H9 (cell line): ENCODE data around the gene SLC6A18. TPM values are rescaled to one million over a fixed set of nuclear protein-coding genes. Genes with fewer than 3 reads are reported as not detected.

ENCODE experiments used
- DNase-seq: peaks from one replicate; pipeline ENCODE4 v3.0.0-alpha.2; 2017
- H2AFZ ChIP-seq: one replicate; pipeline ENCODE4 v1.6.1; 2013; ENCODE audit warnings: mild to moderate bottlenecking, low read length, control low read depth, moderate library complexity
- H2AK5ac ChIP-seq: 2 replicates; pipeline ENCODE4 v1.6.1; 2013; ENCODE audit warnings: low read length, control low read depth, mixed read lengths; ENCODE audit not compliant: insufficient read length
- H2BK120ac ChIP-seq: one replicate; pipeline ENCODE4 v1.6.1; 2013; ENCODE audit warnings: low read depth, mild to moderate bottlenecking, low read length, control low read depth, inconsistent platforms; ENCODE audit not compliant: poor library complexity, severe bottlenecking
- H2BK12ac ChIP-seq: 2 replicates; pipeline ENCODE4 v1.6.1; 2013; ENCODE audit warnings: low read length, control low read depth, mixed read lengths, low read depth; ENCODE audit not compliant: insufficient read length
- H2BK15ac ChIP-seq: 2 replicates; pipeline ENCODE4 v1.6.1; 2013; ENCODE audit warnings: low read depth, low read length, control low read depth
- H2BK20ac ChIP-seq: one replicate; pipeline ENCODE4 v1.6.1; 2013; ENCODE audit warnings: low read depth, mild to moderate bottlenecking, low read length, control low read depth, inconsistent platforms; ENCODE audit not compliant: poor library complexity, severe bottlenecking
- H2BK5ac ChIP-seq: 2 replicates; pipeline ENCODE4 v1.6.1; 2013; ENCODE audit warnings: low read length, control low read depth, mixed read lengths; ENCODE audit not compliant: insufficient read length
- H3K14ac ChIP-seq: 2 replicates; pipeline ENCODE4 v1.6.1; 2013; ENCODE audit warnings: low read length, control low read depth; ENCODE audit not compliant: insufficient read depth
- H3K18ac ChIP-seq: 2 replicates; pipeline ENCODE4 v1.6.1; 2013; ENCODE audit warnings: low read depth, mild to moderate bottlenecking, mixed read lengths, low read length, control low read depth; ENCODE audit not compliant: insufficient read length
- H3K23ac ChIP-seq: 2 replicates; pipeline ENCODE4 v1.6.1; 2013; ENCODE audit warnings: low read length, control low read depth, mixed read lengths, low read depth; ENCODE audit not compliant: insufficient read length
- H3K23me2 ChIP-seq: 2 replicates; pipeline ENCODE4 v1.6.1; 2013; ENCODE audit warnings: low read depth, mild to moderate bottlenecking, mixed read lengths, low read length, control low read depth; ENCODE audit not compliant: insufficient read length, poor library complexity, severe bottlenecking
- H3K27ac ChIP-seq: 2 replicates; pipeline ENCODE4 v1.5.1; 2013; ENCODE audit warnings: low read length, control low read depth, mixed read lengths, low read depth; ENCODE audit not compliant: insufficient read length
- H3K27me3 ChIP-seq: 2 replicates; pipeline ENCODE4 v1.6.1; 2013; ENCODE audit warnings: low read length, control low read depth, inconsistent platforms; ENCODE audit not compliant: insufficient read depth
- H3K4ac ChIP-seq: 2 replicates; pipeline ENCODE4 v1.6.1; 2013; ENCODE audit warnings: low read depth, mild to moderate bottlenecking, control low read depth, inconsistent platforms, low read length, moderate library complexity
- H3K4me1 ChIP-seq: 2 replicates; pipeline ENCODE4 v1.6.1; 2013; ENCODE audit warnings: low read length, control low read depth, inconsistent platforms; ENCODE audit not compliant: insufficient read depth
- H3K4me2 ChIP-seq: 2 replicates; pipeline ENCODE4 v1.6.1; 2013; ENCODE audit warnings: low read length, control low read depth, mixed read lengths; ENCODE audit not compliant: insufficient read length, insufficient read depth
- H3K56ac ChIP-seq: 2 replicates; pipeline ENCODE4 v1.6.1; 2013; ENCODE audit warnings: low read depth, mild to moderate bottlenecking, mixed read lengths, low read length, control low read depth; ENCODE audit not compliant: insufficient read length
- H3K79me1 ChIP-seq: 2 replicates; pipeline ENCODE4 v1.6.1; 2013; ENCODE audit warnings: low read depth, mild to moderate bottlenecking, moderate library complexity, low read length, control low read depth, inconsistent platforms; ENCODE audit not compliant: insufficient read depth, poor library complexity, severe bottlenecking
- H3K79me2 ChIP-seq: 2 replicates; pipeline ENCODE4 v1.6.1; 2013; ENCODE audit warnings: low read length, control low read depth, inconsistent platforms; ENCODE audit not compliant: insufficient read depth
- H3K9ac ChIP-seq: 2 replicates; pipeline ENCODE4 v1.6.1; 2013; ENCODE audit warnings: low read length, control low read depth, mixed read lengths; ENCODE audit not compliant: insufficient read length; ENCODE audit errors: extremely low read depth
- H3K9me3 ChIP-seq: one replicate; pipeline ENCODE4 v1.6.1; 2013; ENCODE audit warnings: low read depth, low read length, inconsistent platforms; ENCODE audit not compliant: control insufficient read depth
- H3T11ph ChIP-seq: one replicate; pipeline ENCODE4 v1.6.1; 2013; ENCODE audit warnings: mild to moderate bottlenecking, low read length, control low read depth, inconsistent platforms
- H4K20me1 ChIP-seq: one replicate; pipeline ENCODE4 v1.6.1; 2013; ENCODE audit not compliant: control insufficient read depth, insufficient read length, insufficient read depth
- H4K5ac ChIP-seq: 2 replicates; pipeline ENCODE4 v1.6.1; 2013; ENCODE audit warnings: low read depth, mild to moderate bottlenecking, mixed read lengths, low read length, control low read depth; ENCODE audit not compliant: insufficient read length
- H4K8ac ChIP-seq: replicated peaks from 2 replicates; pipeline ENCODE4 v1.6.1; 2013; ENCODE audit warnings: low read length, control low read depth, mixed read lengths, low read depth; ENCODE audit not compliant: insufficient read length
- H4K91ac ChIP-seq: 2 replicates; pipeline ENCODE4 v1.6.1; 2013; ENCODE audit warnings: low read depth, mild to moderate bottlenecking, moderate library complexity, mixed read lengths, low read length, control low read depth; ENCODE audit not compliant: insufficient read length
- H3K27ac Mint-ChIP-seq, 3 experiments: 2 replicates in 2 of 3; 3 replicates in 1 of 3; pipeline ENCODE4 v1.8.0; 2020 to 2021; ENCODE audit warnings: mixed read lengths in 3 of 3, mild to moderate bottlenecking in 1 of 3, moderate library complexity in 1 of 3
- H3K27me3 Mint-ChIP-seq: 2 replicates; pipeline ENCODE4 v1.8.0; 2021; ENCODE audit warnings: low read depth, mild to moderate bottlenecking, moderate library complexity, mixed read lengths
- H3K36me3 Mint-ChIP-seq, 3 experiments: 2 replicates in 2 of 3; 3 replicates in 1 of 3; pipeline ENCODE4 v1.8.0; 2020 to 2021; ENCODE audit warnings: low read depth in 3 of 3, mixed read lengths in 3 of 3; ENCODE audit not compliant: insufficient read depth in 1 of 3
- H3K4me1 Mint-ChIP-seq, 2 experiments: 2 replicates each; pipeline ENCODE4 v1.8.0; 2020; ENCODE audit warnings: mixed read lengths in 2 of 2
- H3K4me3 Mint-ChIP-seq, 2 experiments: 2 replicates in 1 of 2; 3 replicates in 1 of 2; pipeline ENCODE4 v1.8.0; 2020 to 2021; ENCODE audit warnings: mild to moderate bottlenecking in 2 of 2, mixed read lengths in 2 of 2, moderate library complexity in 1 of 2
- H3K9me3 Mint-ChIP-seq, 2 experiments: 2 replicates in 1 of 2; 3 replicates in 1 of 2; pipeline ENCODE4 v1.8.0; 2020; ENCODE audit warnings: mild to moderate bottlenecking in 2 of 2, mixed read lengths in 2 of 2, moderate library complexity in 1 of 2
- WGBS: extraction: QIAGEN DNeasy Blood & Tissue Kit; methylation state at CpG from one replicate; pipeline ENCODE4 v1.1.7; 2013; ENCODE audit warnings: missing lambda C conversion rate, low lambda C conversion rate, mixed read lengths; ENCODE audit not compliant: insufficient read length; ENCODE audit errors: extremely low coverage; 5-methylcytosine and 5-hydroxymethylcytosine counted together
- total RNA-seq: library from RNA; stranded (reverse); gene quantifications from 2 replicates; pipeline ENCODE4 v1.2.1, GENCODE V29; 2021
- TF ChIP-seq, protein P1 (sequence below): fragments of 200-600 bp; sonication (generic); conservative IDR thresholded peaks from 3 replicates; pipeline ENCODE4 v1.8.0; 2021; ENCODE audit warnings: antibody characterized with exemption, mild to moderate bottlenecking

Gene SLC6A18
- total RNA-seq, 1 experiment from 2014 or later: not detected

DNA sequence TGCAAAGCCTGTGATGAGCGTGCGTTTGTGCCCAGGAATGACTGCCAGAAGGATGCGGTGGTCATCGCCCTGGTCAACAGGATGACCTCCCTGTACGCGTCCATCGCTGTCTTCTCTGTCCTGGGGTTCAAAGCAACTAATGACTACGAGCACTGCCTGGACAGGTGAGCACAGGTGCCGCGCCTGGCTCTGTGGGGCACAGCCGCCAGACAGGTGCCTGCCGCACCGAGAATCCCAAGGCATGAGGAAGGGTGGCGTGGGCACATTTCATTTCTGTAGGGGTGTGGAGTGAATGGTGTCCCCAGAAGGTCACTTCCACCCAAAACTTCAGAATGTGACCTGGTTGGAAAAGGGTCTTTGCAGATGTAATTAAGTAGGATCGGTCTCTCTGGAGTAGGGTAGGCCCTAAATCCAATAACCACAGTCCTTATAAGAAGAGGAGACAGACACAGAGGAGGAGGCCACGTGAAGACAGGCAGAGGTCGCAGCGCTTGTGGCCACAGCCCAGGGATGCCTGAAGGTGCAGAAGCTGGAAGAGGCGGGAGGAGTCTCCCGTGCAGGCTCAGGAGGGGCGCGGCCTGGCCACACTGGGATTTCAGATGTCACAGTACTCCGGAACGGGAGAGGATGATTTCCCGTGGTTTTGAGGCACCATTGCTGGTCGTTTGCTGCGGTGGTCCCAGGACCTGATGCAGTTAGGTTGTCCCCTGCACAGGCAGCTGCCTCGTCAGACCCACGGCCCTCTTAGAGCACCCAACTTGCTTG, 15.5 kb downstream of the SLC6A18 start:
- no peaks in the 10 kb centered on the region for H3K23me2 ChIP-seq
- H4K5ac ChIP-seq: no peak overlapping the region
- H3K27ac Mint-ChIP-seq: no peak overlapping the region; a peak in 2 of 7 replicates
- no peaks in the 10 kb centered on the region for H3K27me3 ChIP-seq
- peaks cover 10 to 11% of the 10 kb centered on the region in 2 experiments for H3K9me3 Mint-ChIP-seq
- no peak overlapping the region for H3K4ac ChIP-seq
- no peak overlapping the region for H3K56ac ChIP-seq
- H3K27ac ChIP-seq: no peak overlapping the region
- no peaks in the 10 kb centered on the region for H3K79me1 ChIP-seq
- no peak overlapping the region for H3K4me3 Mint-ChIP-seq
- H2BK12ac ChIP-seq: no peak overlapping the region
- peaks cover 3% of the 10 kb centered on the region; the same call in 1 of the 2 replicates for H3K27me3 Mint-ChIP-seq
- H2AK5ac ChIP-seq: no peak overlapping the region
- no peaks in the 10 kb centered on the region for H3K9me3 ChIP-seq
- H4K8ac ChIP-seq: no peak overlapping the region
- H3K9ac ChIP-seq: no peak overlapping the region
- H3K4me2 ChIP-seq: no peak overlapping the region
- no peaks in the 10 kb centered on the region for H4K20me1 ChIP-seq
- DNase-seq: no peak
- TF ChIP-seq, protein P1, sequence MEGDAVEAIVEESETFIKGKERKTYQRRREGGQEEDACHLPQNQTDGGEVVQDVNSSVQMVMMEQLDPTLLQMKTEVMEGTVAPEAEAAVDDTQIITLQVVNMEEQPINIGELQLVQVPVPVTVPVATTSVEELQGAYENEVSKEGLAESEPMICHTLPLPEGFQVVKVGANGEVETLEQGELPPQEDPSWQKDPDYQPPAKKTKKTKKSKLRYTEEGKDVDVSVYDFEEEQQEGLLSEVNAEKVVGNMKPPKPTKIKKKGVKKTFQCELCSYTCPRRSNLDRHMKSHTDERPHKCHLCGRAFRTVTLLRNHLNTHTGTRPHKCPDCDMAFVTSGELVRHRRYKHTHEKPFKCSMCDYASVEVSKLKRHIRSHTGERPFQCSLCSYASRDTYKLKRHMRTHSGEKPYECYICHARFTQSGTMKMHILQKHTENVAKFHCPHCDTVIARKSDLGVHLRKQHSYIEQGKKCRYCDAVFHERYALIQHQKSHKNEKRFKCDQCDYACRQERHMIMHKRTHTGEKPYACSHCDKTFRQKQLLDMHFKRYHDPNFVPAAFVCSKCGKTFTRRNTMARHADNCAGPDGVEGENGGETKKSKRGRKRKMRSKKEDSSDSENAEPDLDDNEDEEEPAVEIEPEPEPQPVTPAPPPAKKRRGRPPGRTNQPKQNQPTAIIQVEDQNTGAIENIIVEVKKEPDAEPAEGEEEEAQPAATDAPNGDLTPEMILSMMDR: no peak
- peaks cover 3 to 14% of the 10 kb centered on the region in 2 experiments for H3K4me1 Mint-ChIP-seq
- H3K23ac ChIP-seq: no peak overlapping the region
- no peak overlapping the region for H2BK20ac ChIP-seq
- H4K91ac ChIP-seq: no peak overlapping the region
- no CpG with 5 or more reads among the region's 29 CpGs for WGBS
- no peak overlapping the region; the same call in 1 of the 2 replicates for H3K14ac ChIP-seq
- H3K4me1 ChIP-seq: no peaks in the 10 kb centered on the region
- H2AFZ ChIP-seq: no peak overlapping the region
- no peak overlapping the region for H2BK15ac ChIP-seq
- H3K18ac ChIP-seq: no peak overlapping the region
- 0 out of 7 replicates have a peak, but pooled peaks cover 0 to 2% (median 0%) of the 10 kb centered on the region in 3 experiments for H3K36me3 Mint-ChIP-seq
- H3T11ph ChIP-seq: no peak overlapping the region
- H2BK5ac ChIP-seq: no peak overlapping the region
- H2BK120ac ChIP-seq: no peak overlapping the region
- no peaks in the 10 kb centered on the region for H3K79me2 ChIP-seq
